ENCODE measurements around the gene FRMD4B.

Gene FRMD4B

GRCh38 chr3:69385723-69386555, at the start of gene FRMD4B:
FRMD4B (minus strand) TSS chr3:69386088; CDS start chr3:69385989, 99 bp downstream.
- DNase-seq (ENCODE audit: low read depth in 2 of 2) = peak in 1 of 2 experiments; percentile 32

GRCh38 chr3:69433969-69434325, 48.1 kb upstream of the FRMD4B start:
- DNase-seq (ENCODE audit: low read depth in 2 of 2) = no peak

- no peak for DNase-seq (ENCODE audit: low read depth in 2 of 2)
These were observed 47.5 kb upstream of the FRMD4B start for GRCh38 chr3:69433121-69433968.

- DNase-seq (ENCODE audit: low read depth in 2 of 2) = no peak
These were observed 42.9 kb upstream of the FRMD4B start for GRCh38 chr3:69428657-69429255.

- no peak for DNase-seq (ENCODE audit: low read depth in 2 of 2)
These were observed 41.0 kb upstream of the FRMD4B start for GRCh38 chr3:69426967-69427304.

DNA sequence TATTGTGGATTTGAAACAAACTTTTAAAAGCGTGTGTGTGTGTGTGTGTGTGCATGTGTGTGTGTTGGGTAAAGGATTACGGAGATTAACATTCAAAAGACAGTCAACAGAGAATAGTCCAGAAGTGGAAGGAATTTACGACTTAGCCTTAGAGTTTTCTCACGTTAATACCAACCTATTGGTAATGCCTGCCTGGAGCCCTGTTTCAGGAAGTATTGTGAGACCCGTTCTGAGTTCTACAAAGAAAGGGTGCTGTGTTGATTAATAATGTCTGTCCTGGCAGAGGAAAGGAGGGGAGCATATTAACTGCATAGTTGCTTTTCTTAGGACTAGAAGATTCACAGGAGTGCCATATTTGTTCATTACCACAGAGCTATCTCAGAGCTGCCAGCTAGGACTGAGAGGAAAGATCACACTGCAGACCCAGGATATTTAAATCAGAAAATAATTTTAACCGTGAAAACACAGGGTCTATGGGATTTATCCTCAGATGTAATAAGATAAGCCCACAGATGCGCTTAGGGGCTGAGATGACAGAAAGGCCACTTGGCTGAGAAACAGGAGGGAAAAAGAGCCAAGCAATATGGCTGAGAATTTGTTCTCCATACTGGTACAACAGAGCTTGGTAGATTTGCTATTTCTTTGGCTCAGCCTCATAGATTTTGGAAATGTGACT, 40.5 kb upstream of the FRMD4B start:
- no peak for DNase-seq (ENCODE audit: low read depth in 2 of 2)

DNA sequence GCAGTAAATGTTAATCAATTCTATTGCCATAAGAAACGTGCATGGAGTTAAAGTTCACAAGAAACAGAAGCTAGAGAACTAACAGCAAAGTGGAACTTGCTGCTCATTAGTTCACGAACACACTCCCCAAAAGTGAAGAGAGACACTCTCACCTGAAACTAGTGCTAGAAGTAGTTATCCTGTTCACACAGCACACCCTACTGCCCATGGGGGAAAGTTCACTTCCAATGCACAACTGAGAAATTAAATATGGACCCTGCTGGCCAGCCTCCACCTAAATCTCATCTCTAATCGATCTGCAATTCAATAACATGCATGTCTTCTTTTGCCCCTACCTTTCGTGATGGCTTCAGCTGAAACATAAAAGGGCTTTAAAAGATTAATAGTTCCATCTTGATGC, 39.4 kb upstream of the FRMD4B start:
- peak in 1 of 2 experiments; percentile 17 for DNase-seq (ENCODE audit: low read depth in 2 of 2)

- DNase-seq (ENCODE audit: low read depth in 2 of 2) = no peak
These were observed 37.7 kb upstream of the FRMD4B start for GRCh38 chr3:69423463-69424155.

DNA sequence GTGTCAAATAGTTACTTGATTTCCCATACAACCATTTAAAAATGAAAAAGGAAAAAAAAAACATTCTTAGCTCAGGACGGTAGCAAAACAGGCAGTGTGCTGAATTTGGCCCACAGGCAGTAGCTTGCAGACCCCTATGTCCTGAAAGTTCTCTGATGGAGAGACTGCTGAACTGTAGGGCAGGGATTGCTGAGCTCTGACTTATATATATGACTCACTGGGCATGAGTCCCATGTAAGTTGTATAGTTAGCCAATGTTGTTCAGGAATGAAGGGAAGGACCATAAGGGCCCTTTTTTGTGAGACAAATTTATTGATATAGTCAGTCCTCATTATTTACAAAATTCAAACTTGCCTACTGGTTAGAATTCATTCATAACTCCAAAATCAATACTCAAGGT, 36.9 kb upstream of the FRMD4B start:
- no peak for DNase-seq (ENCODE audit: low read depth in 2 of 2)

DNA sequence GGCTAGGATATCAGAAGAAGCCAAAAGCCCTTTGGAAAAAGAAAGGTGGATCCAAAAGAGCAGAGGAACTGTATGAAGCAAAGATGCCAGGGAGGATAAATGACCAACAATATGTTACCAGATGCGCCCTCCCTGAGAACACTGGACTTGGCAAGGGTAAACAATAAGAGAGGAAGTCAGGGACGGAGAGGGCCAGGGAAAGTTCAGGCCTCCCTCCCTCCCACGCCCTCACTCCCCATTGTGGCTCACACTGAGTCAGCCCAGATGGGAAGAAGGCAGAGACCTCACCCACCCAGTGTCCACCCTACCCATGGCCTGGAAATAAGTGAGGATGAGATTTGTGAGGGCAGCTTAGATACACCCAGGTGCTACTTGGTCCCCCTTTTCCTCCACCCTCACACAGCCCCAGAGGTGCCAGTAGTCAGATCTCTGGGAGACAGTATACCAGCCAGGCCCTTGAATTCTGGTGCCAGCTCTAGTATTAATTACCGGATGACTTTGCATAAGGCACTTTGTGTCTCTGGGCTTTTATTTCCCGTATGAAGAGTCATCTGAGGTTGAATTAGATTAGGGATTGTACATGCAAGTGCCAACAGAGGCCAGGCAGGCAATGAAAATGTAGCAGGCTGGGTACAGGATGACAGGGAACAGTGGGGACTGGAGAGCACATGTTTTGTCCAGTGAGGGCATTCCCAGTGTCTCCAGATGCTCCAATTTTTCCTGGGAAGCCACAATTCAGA, 35.1 kb upstream of the FRMD4B start:
- DNase-seq (ENCODE audit: low read depth in 2 of 2) = no peak

DNA sequence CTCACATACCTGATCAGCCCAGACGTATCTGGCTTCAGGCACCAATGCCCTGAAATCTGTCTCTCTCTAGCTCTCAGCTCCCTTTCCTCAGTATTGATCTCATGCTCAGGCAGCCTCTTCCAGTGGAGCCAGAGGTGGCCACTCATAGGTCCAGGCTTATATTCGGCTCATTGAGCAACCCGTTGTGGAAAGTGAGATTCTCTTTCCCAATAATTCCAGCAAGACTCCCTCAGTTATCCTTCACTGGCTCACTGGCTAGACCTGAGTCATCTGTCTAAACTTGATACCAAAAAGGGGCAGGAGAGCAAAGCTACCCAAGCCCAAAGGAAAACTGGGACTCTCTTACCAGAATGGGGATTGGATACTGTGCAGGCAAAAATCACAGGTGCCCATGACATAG, 33.4 kb upstream of the FRMD4B start:
- no peak for DNase-seq (ENCODE audit: low read depth in 2 of 2)

DNA sequence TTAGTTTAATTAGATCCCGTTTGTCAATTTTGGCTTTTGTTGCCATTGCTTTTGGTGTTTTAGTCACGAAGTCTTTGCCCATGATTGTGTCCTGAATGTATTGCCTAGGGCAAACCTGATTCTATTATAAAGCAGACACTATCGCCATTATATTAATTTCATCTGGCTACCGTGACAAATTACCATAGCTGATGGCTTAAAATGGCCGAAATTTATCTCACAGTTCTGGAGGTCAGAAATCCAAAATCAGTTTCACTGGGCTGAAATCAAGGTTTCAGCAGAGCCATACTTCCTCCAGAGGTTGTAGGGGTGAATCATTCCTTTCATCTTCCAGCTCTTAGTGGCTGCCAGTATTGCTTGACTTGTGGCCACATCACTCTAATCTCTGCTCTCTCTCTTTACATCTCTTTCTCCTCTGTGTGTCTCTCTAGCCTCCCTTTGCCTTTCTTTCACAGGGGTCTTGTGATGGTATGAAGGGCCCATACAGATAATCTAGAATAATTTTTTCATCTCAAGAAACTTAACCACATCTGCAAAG, 31.7 kb upstream of the FRMD4B start:
- no peak for DNase-seq (ENCODE audit: low read depth in 2 of 2)

GRCh38 chr3:69413551-69414207, 27.8 kb upstream of the FRMD4B start:
- DNase-seq (ENCODE audit: low read depth in 2 of 2) = no peak

GRCh38 chr3:69411346-69411745, 25.5 kb upstream of the FRMD4B start:
- DNase-seq (ENCODE audit: low read depth in 2 of 2) = no peak

DNA sequence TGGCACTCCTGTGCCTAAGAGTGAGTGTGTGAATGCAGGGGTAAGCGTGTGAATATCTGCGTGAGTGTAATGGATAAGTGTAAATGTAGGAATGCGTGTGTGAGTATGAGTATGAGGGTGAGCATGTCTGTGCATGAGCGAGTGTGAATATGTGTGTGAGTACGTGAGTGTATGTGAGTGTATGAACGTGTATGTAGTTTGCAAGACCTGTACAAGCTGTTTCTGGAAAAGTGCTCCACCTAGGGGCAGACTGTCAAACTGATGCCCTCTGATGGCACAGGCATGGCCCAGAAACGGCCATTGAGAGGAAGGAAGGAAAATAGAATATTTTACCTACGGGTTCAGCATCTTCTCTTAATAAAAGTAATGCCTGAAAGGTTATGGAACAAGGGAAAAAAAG, 24.4 kb upstream of the FRMD4B start:
- peak; percentile 36 to 69 for DNase-seq (ENCODE audit: low read depth in 2 of 2)

DNA sequence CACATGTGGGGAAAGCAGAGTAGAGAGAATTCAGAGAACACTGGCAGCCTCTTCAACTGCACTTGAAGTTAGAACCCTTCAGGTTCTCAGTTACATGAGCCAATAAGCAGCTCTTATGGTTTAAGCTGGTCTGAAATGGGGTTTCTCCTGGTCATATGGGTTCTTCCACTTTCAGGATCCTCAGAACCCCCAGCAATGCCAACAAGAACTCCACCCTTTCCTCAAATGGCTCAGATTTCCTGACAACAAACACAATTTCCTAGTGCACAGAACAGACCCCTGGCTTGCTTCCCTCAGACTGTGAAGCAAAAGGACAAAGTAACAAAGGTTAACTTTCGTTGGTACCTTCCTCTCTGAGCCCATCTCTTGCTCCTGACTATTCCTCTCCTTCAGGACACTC, 23.9 kb upstream of the FRMD4B start:
- no peak for DNase-seq (ENCODE audit: low read depth in 2 of 2)

DNA sequence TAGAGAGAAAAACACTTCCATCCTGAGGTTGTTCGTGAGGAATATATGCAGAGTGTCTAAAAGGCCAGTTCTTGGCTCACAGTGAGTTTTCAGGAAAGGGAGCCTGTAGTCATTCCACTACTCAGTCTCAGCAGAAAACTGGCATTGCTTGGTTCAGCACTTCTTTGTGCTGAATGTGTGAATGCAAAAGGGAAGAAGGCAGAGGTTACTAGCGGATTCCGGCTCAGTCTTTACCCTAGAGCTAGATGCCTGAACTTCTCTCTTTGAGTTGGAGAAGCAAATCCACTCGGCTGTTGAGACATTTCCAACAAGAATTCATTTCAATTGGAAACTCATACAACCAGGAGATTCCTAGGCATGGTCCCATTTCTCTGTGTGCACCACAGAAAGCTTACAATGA, 23.1 kb upstream of the FRMD4B start:
- DNase-seq (ENCODE audit: low read depth in 2 of 2) = no peak

GRCh38 chr3:69408542-69408941, 22.7 kb upstream of the FRMD4B start:
- no peak for DNase-seq (ENCODE audit: low read depth in 2 of 2)

- no peak for DNase-seq (ENCODE audit: low read depth in 2 of 2)
These were observed 22.0 kb upstream of the FRMD4B start for GRCh38 chr3:69407908-69408307.

- DNase-seq (ENCODE audit: low read depth in 2 of 2) = no peak
These were observed 20.3 kb upstream of the FRMD4B start for GRCh38 chr3:69406163-69406562.

Data from stimulated activated CD4-positive, alpha-beta T cell treated with anti-CD3 and anti-CD28 coated beads, Interleukin-12 subunit alpha, Interleukin-12 subunit beta, amount 100 ng/mL, for 24 hours (primary cell).